HCT116 (cell line): Measurements from ENCODE around the gene CAV2. TPM values are rescaled to one million over a fixed set of nuclear protein-coding genes. Genes with fewer than 3 reads are reported as not detected.

ENCODE experiments used
- ATAC-seq: fragments of 200-7000 bp; cut with Tn5 transposase; 2 replicates; pipeline ENCODE4 v1.9.1; 2020; ENCODE audit warnings: mild to moderate bottlenecking, moderate library complexity
- BruUV-seq: library from RNA; stranded (reverse); fragments of 400-500 nt; replicated peaks from 2 replicates; lab custom pipeline; 2021; lab: Mats Ljungman, UMichigan
- CTCF ChIA-PET: fragments of 300-600 bp; sonication (Branson Sonifier 250); formaldehyde crosslinking; loops from one replicate; lab custom pipeline; 2021; ENCODE audit warnings: antibody characterized with exemption; lab: Charles Lee
- POLR2A ChIA-PET: fragments of 300-600, 350-600 bp; sonication (Branson Sonifier 250); formaldehyde crosslinking; loops from one replicate; lab custom pipeline; 2021; ENCODE audit warnings: antibody characterized with exemption; lab: Charles Lee
- RAD21 ChIA-PET, 2 experiments: fragments of 300-600 bp; sonication (Branson Sonifier 250); formaldehyde crosslinking; loops; one replicate each; lab custom pipeline; 2023; ENCODE audit warnings: low total read pairs in 2 of 2; ENCODE audit not compliant: uncharacterized antibody in 2 of 2, unreplicated experiment in 2 of 2, low non-redundant PET in 1 of 2; lab: Charles Lee
- DNase-seq: peaks from one replicate; pipeline ENCODE4 v3.0.0-alpha.2; 2010; ENCODE audit warnings: low read depth, low spot score
- H2AFZ ChIP-seq: fragments of 200-600 bp; shearing (Covaris generic), sonication (generic); 2 replicates; pipeline ENCODE4 v1.6.1; 2017; ENCODE audit warnings: low read depth, mixed run types, mixed read lengths, antibody characterized with exemption, low read length; ENCODE audit not compliant: poor library complexity, severe bottlenecking
- H3K27ac ChIP-seq: 2 replicates; pipeline ENCODE4 v1.5.1; 2012; ENCODE audit warnings: low read depth, low read length
- H3K27me3 ChIP-seq: fragments of 200-600 bp; sonication (generic); 2 replicates; pipeline ENCODE4 v1.6.1; 2016; ENCODE audit warnings: mixed run types, low read length, mixed read lengths; ENCODE audit not compliant: insufficient read depth
- H3K36me3 ChIP-seq, 2 experiments: fragments of 200-500 bp in 1 of 2; fragments of 200-600 bp in 1 of 2; sonication (Bioruptor generic) in 1 of 2; sonication (generic) in 1 of 2; 2 replicates each; pipeline versions ENCODE4 v1.5.1 to v1.6.1; 2014 to 2016; ENCODE audit warnings: low read length in 2 of 2, inconsistent platforms in 1 of 2, mixed read lengths in 1 of 2, mixed run types in 1 of 2; ENCODE audit not compliant: insufficient read depth in 2 of 2, control insufficient read depth in 1 of 2
- H3K4me1 ChIP-seq, 2 experiments: fragments of 200-600 bp in 1 of 2; sonication (generic) in 1 of 2; 2 replicates each; pipeline versions ENCODE4 v1.5.1 to v1.6.1; 2012 to 2017; ENCODE audit warnings: low read length in 2 of 2, inconsistent platforms in 1 of 2, mild to moderate bottlenecking in 1 of 2, mixed read lengths in 1 of 2, mixed run types in 1 of 2, moderate library complexity in 1 of 2; ENCODE audit not compliant: insufficient read depth in 2 of 2, control insufficient read depth in 1 of 2
- H3K4me2 ChIP-seq: fragments of 200-600 bp; sonication (generic); 2 replicates; pipeline ENCODE4 v1.6.1; 2017; ENCODE audit warnings: mixed run types, low read length, mixed read lengths
- H3K4me3 ChIP-seq, 2 experiments: fragments of 200-600 bp in 1 of 2; sonication (generic) in 1 of 2; replicated peaks in 1 of 2; 2 replicates each; pipeline ENCODE4 v1.5.1; 2011 to 2016; ENCODE audit warnings: low read length in 2 of 2, control low read depth in 1 of 2, low read depth in 1 of 2, mild to moderate bottlenecking in 1 of 2, mixed read lengths in 1 of 2, mixed run types in 1 of 2
- H3K79me2 ChIP-seq: fragments of 200-600 bp; sonication (generic); 2 replicates; pipeline ENCODE4 v1.6.1; 2017; ENCODE audit warnings: mild to moderate bottlenecking, mixed run types, low read length, moderate library complexity, mixed read lengths; ENCODE audit not compliant: insufficient read depth
- H3K9ac ChIP-seq: fragments of 200-600 bp; sonication (generic); 2 replicates; pipeline ENCODE4 v1.6.1; 2016; ENCODE audit warnings: low read length, mixed read lengths
- H3K9me2 ChIP-seq: fragments of 200-600 bp; sonication (generic), shearing (Covaris generic); 2 replicates; pipeline ENCODE4 v1.6.1; 2017; ENCODE audit warnings: mixed run types, mild to moderate bottlenecking, moderate library complexity; ENCODE audit not compliant: insufficient read depth
- H3K9me3 ChIP-seq, 2 experiments: fragments of 200-500 bp in 1 of 2; fragments of 200-600 bp in 1 of 2; sonication (Bioruptor generic) in 1 of 2; sonication (generic) in 1 of 2; 2 replicates each; pipeline ENCODE4 v1.6.1; 2014 to 2017; ENCODE audit warnings: low read length in 2 of 2, mixed read lengths in 2 of 2, inconsistent platforms in 1 of 2, low read depth in 1 of 2, mild to moderate bottlenecking in 1 of 2, mixed run types in 1 of 2, moderate library complexity in 1 of 2; ENCODE audit not compliant: control insufficient read depth in 1 of 2, insufficient read depth in 1 of 2
- H4K20me1 ChIP-seq: fragments of 200-600 bp; sonication (generic), shearing (Covaris generic); 2 replicates; pipeline ENCODE4 v1.6.1; 2017; ENCODE audit warnings: mixed run types, mild to moderate bottlenecking, moderate library complexity; ENCODE audit not compliant: insufficient read depth
- CEBPB ChIP-seq: IDR thresholded peaks from 2 replicates; pipeline ENCODE4 v1.6.1; 2012; ENCODE audit warnings: low read depth
- EGR1 ChIP-seq: IDR thresholded peaks from 2 replicates; pipeline ENCODE4 v1.6.1; 2012; ENCODE audit warnings: low read depth
- ELF1 ChIP-seq: IDR thresholded peaks from 2 replicates; pipeline ENCODE4 v1.6.1; 2012; ENCODE audit warnings: low read depth, borderline replicate concordance
- EZH2 ChIP-seq: fragments of 200-600 bp; sonication (generic); IDR thresholded peaks from 2 replicates; pipeline ENCODE4 v1.6.1; 2017; ENCODE audit warnings: antibody characterized with exemption, mixed run types
- FOSL1 ChIP-seq: IDR thresholded peaks from 2 replicates; pipeline ENCODE4 v1.6.1; 2012; ENCODE audit warnings: low read depth
- JUND ChIP-seq: IDR thresholded peaks from 2 replicates; pipeline ENCODE4 v1.6.1; 2012
- POLR2AphosphoS5 ChIP-seq: IDR thresholded peaks from 2 replicates; pipeline ENCODE4 v1.6.1; 2011; ENCODE audit warnings: mild to moderate bottlenecking, low read depth, low read length, moderate library complexity
- SIN3A ChIP-seq: IDR thresholded peaks from 2 replicates; pipeline ENCODE4 v1.6.1; 2012; ENCODE audit warnings: low read depth
- SP1 ChIP-seq: IDR thresholded peaks from 2 replicates; pipeline ENCODE4 v1.6.1; 2012; ENCODE audit warnings: low read depth
- YY1 ChIP-seq: IDR thresholded peaks from 2 replicates; pipeline ENCODE4 v1.6.1; 2011; ENCODE audit warnings: low read length, low read depth, moderate library complexity, mild to moderate bottlenecking; ENCODE audit not compliant: insufficient replicate concordance; ENCODE audit errors: extremely low read depth
- ZFX ChIP-seq: fragments of 450-650 bp; IDR thresholded peaks from 2 replicates; pipeline ENCODE4 v1.6.1; 2017
- ZNF274 ChIP-seq: fragments of 200-500 bp; sonication (Bioruptor generic); IDR thresholded peaks from 2 replicates; pipeline ENCODE4 v1.6.1; 2014; ENCODE audit warnings: mild to moderate bottlenecking, low read depth, low read length, inconsistent platforms
- intact Hi-C: fragments of 100-400 bp; cut with micrococcal nuclease; formaldehyde crosslinking; loops from 2 replicates; pipeline ENCODE4 v1.10.0; 2022
- total RNA-seq: library from RNA; stranded (reverse); gene quantifications from one replicate; pipeline ENCODE4 v1.2.1, GENCODE V29; 2021; ENCODE audit not compliant: unreplicated experiment
- TF ChIP-seq, protein P1 (sequence below): IDR thresholded peaks from 2 replicates; pipeline ENCODE4 v1.6.1; 2012; ENCODE audit warnings: low read depth
- TF ChIP-seq, protein P2 (sequence below), 3 experiments: fragments of 200-600 bp in 1 of 3; sonication (generic) in 1 of 3; IDR thresholded peaks in 2 of 3; conservative IDR thresholded peaks in 1 of 3; 2 replicates each; pipeline ENCODE4 v1.5.1; 2012 to 2017; ENCODE audit warnings: low read depth in 2 of 3, low read length in 2 of 3, antibody characterized with exemption in 1 of 3, borderline replicate concordance in 1 of 3, control low read depth in 1 of 3, mild to moderate bottlenecking in 1 of 3, mixed read lengths in 1 of 3, mixed run types in 1 of 3, moderate library complexity in 1 of 3; ENCODE audit not compliant: insufficient read depth in 1 of 3

Gene CAV2
- total RNA-seq, 1 experiment from 2014 or later, result 157 TPM

DNA sequence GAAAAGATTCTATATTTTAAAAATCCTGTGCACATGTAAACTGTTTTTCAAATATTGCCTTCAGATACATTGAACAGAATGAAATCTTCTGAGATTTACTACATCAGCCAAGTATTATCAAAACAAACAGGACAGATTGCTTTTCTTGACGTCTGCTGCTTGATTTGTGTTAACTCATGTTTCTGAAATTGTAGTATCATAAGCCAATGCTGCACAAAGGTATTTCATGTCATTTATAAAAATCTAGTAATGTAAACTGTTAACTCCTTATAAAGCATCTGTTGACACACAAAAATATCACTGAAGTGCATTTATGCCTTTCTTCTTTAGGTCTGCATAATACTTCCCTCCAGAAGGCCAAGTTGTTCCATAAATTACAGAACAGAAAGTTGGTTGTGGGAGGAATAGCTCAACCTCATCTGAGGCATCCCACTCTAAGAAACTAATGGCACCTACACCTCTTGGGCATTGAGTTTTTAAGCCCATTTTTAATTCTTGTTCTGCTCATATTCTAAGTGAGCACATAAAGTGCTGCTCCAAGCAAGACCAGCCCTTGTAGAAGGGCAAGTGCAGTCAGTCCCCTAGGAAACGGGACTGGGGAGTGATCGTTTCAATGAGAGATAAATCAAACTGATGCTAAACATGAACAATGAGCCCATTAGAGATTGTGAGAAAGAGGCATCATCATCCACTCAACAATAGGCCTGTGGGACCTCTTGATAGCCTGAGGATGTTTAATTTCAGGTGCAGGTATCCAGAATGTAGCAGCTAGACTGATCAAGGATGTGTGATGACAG, 53.8 kb downstream of the CAV2 start:
- no peak overlapping the region for H3K9ac ChIP-seq
- H4K20me1 ChIP-seq, result peaks cover 11% of the 10 kb centered on the region; the same call in 1 of the 2 replicates
- intact Hi-C loops, result no loop called here
- H3K79me2 ChIP-seq, result peaks cover 96% of the 10 kb centered on the region
- no peaks in the 10 kb centered on the region for H3K4me1 ChIP-seq
- no peaks in the 10 kb centered on the region for H3K27me3 ChIP-seq
- no peaks in the 10 kb centered on the region for H3K9me3 ChIP-seq
- H2AFZ ChIP-seq, result no peak overlapping the region
- H3K27ac ChIP-seq, result no peak overlapping the region
- POLR2A ChIA-PET, result no interaction called here
- no TSS peak for BruUV-seq
- TF ChIP-seq SP1 (no peak), CEBPB (no peak), POLR2AphosphoS5 (no peak), JUND (no peak), YY1 (no peak)
- TF ChIP-seq, all 23 proteins: peak for 0
- DNase-seq (no peak), ATAC-seq (no peak)
- CTCF ChIA-PET, result interaction anchor here (1.0 kb wide), 1 partner anchor 35 kb away, joined by 3 read pairs; no protein-coding TSS in a partner anchor
- RAD21 ChIA-PET, result no interaction called here
- Histone ChIP-seq H3K4me2 (no peak overlapping the region), H3K4me3 (no peak overlapping the region), H3K9me2 (no peaks in the 10 kb centered on the region), H3K36me3 (peaks cover 3 to 76% of the 10 kb centered on the region in 2 experiments)

DNA sequence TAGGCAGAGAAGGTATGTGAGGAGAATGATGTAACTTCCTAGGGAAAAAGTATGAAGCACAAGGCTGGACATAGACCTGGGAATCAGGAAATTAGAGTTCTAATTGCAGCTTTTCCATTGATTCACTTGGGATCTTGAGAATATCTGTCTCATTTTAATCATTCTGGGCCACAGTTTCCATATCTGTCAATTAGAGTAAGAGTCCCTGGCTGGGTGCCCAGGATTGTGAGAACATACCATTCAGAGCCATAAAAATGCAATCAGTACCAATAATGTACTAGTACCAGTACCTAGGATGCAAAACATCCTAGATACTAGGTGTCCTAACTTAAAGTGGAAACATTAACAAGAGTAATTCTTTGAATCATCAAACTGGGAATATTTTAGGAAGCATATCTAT, 54.9 kb downstream of the CAV2 start:
- no TSS peak for BruUV-seq
- H4K20me1 ChIP-seq, result peaks cover 11% of the 10 kb centered on the region; the same call in 1 of the 2 replicates
- TF ChIP-seq SP1 (no peak), EGR1 (no peak), YY1 (no peak), ZFX (no peak), FOSL1 (no peak), ELF1 (no peak), JUND (no peak), ZNF274 (no peak), SIN3A (no peak), EZH2 (no peak), POLR2AphosphoS5 (no peak), CEBPB (no peak)
- TF ChIP-seq, protein P1, sequence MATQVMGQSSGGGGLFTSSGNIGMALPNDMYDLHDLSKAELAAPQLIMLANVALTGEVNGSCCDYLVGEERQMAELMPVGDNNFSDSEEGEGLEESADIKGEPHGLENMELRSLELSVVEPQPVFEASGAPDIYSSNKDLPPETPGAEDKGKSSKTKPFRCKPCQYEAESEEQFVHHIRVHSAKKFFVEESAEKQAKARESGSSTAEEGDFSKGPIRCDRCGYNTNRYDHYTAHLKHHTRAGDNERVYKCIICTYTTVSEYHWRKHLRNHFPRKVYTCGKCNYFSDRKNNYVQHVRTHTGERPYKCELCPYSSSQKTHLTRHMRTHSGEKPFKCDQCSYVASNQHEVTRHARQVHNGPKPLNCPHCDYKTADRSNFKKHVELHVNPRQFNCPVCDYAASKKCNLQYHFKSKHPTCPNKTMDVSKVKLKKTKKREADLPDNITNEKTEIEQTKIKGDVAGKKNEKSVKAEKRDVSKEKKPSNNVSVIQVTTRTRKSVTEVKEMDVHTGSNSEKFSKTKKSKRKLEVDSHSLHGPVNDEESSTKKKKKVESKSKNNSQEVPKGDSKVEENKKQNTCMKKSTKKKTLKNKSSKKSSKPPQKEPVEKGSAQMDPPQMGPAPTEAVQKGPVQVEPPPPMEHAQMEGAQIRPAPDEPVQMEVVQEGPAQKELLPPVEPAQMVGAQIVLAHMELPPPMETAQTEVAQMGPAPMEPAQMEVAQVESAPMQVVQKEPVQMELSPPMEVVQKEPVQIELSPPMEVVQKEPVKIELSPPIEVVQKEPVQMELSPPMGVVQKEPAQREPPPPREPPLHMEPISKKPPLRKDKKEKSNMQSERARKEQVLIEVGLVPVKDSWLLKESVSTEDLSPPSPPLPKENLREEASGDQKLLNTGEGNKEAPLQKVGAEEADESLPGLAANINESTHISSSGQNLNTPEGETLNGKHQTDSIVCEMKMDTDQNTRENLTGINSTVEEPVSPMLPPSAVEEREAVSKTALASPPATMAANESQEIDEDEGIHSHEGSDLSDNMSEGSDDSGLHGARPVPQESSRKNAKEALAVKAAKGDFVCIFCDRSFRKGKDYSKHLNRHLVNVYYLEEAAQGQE, result no peak
- TF ChIP-seq, protein P2, sequence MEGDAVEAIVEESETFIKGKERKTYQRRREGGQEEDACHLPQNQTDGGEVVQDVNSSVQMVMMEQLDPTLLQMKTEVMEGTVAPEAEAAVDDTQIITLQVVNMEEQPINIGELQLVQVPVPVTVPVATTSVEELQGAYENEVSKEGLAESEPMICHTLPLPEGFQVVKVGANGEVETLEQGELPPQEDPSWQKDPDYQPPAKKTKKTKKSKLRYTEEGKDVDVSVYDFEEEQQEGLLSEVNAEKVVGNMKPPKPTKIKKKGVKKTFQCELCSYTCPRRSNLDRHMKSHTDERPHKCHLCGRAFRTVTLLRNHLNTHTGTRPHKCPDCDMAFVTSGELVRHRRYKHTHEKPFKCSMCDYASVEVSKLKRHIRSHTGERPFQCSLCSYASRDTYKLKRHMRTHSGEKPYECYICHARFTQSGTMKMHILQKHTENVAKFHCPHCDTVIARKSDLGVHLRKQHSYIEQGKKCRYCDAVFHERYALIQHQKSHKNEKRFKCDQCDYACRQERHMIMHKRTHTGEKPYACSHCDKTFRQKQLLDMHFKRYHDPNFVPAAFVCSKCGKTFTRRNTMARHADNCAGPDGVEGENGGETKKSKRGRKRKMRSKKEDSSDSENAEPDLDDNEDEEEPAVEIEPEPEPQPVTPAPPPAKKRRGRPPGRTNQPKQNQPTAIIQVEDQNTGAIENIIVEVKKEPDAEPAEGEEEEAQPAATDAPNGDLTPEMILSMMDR (IDR thresholded peaks at IDR 0.05 in 2 of 3, conservative IDR thresholded peaks at IDR 0.05 in 1 of 3; ENCODE audit: borderline replicate concordance in 1 of 3, insufficient read depth in 1 of 3, low read depth in 2 of 3, low read length in 2 of 3), result no peak

More for the DNA sequence above, 54.9 kb downstream of the CAV2 start:
- ATAC-seq (no peak), DNase-seq (no peak)
- no peaks in the 10 kb centered on the region for H3K4me1 ChIP-seq
- H3K4me3 ChIP-seq, result no peak overlapping the region
- POLR2A ChIA-PET, result no interaction called here
- RAD21 ChIA-PET, result no interaction called here
- intact Hi-C loops, result no loop called here
- H2AFZ ChIP-seq, result no peak overlapping the region
- H3K9me3 ChIP-seq, result no peaks in the 10 kb centered on the region
- H3K4me2 ChIP-seq, result no peak overlapping the region
- H3K9me2 ChIP-seq, result no peaks in the 10 kb centered on the region
- H3K79me2 ChIP-seq, result peaks cover 86% of the 10 kb centered on the region
- CTCF ChIA-PET, result interaction anchor here (1.0 kb wide), 1 partner anchor 34 kb away, joined by 3 read pairs; no protein-coding TSS in a partner anchor
- peaks cover 4 to 77% of the 10 kb centered on the region in 2 experiments for H3K36me3 ChIP-seq
- no peak overlapping the region for H3K9ac ChIP-seq
- no peak overlapping the region for H3K27ac ChIP-seq
- no peaks in the 10 kb centered on the region for H3K27me3 ChIP-seq
